HepG2 (cell line): ENCODE measurements around the gene JPH4. TPM values are rescaled to one million over a fixed set of nuclear protein-coding genes. Genes with fewer than 3 reads are reported as not detected.
A peak's percentile ranks its signal among the peaks of the same experiment; 100 is the strongest.

ENCODE experiments used
- CEBPB ChIP-seq: IDR thresholded peaks from 2 replicates; pipeline ENCODE4 v1.6.1; 2011; ENCODE audit warnings: low read depth, low read length, improper control_type of control experiment, borderline replicate concordance
- DZIP1 ChIP-seq: sonication (generic); formaldehyde crosslinking; IDR thresholded peaks from 2 replicates; pipeline ENCODE4 v1.5.0; 2020; ENCODE audit warnings: mild to moderate bottlenecking, missing genetic modification reagents
- NPAS2 ChIP-seq: sonication (generic); formaldehyde crosslinking; IDR thresholded peaks from 2 replicates; pipeline ENCODE4 v1.8.0; 2022; ENCODE audit warnings: mild to moderate bottlenecking, missing genetic modification reagents, borderline replicate concordance
- NR0B2 ChIP-seq: sonication (generic); formaldehyde crosslinking; IDR thresholded peaks from 2 replicates; pipeline ENCODE4 v1.4.0; 2020; ENCODE audit warnings: mild to moderate bottlenecking, missing genetic modification reagents
- PITX1 ChIP-seq: sonication (generic); formaldehyde crosslinking; IDR thresholded peaks from 2 replicates; pipeline ENCODE4 v1.5.1; 2020; ENCODE audit warnings: mild to moderate bottlenecking, missing genetic modification reagents
- POLR2G ChIP-seq: fragments of 200-400 bp; formaldehyde crosslinking; IDR thresholded peaks from 2 replicates; pipeline ENCODE4 v1.6.1; 2018; ENCODE audit warnings: mild to moderate bottlenecking, low read depth, low read length, moderate library complexity
- RBFOX2 ChIP-seq: fragments of 200-400 bp; formaldehyde crosslinking; IDR thresholded peaks from 2 replicates; pipeline ENCODE4 v1.6.1; 2017; ENCODE audit warnings: low read depth, mild to moderate bottlenecking, low read length
- RBM22 ChIP-seq: fragments of 200-400 bp; formaldehyde crosslinking; optimal IDR thresholded peaks from 2 replicates; pipeline ENCODE3; 2017; ENCODE audit warnings: mild to moderate bottlenecking, low read length, moderate library complexity
- SIN3B ChIP-seq: fragments of 150-350 bp; IDR thresholded peaks from 2 replicates; pipeline ENCODE4 v1.6.1; 2014; ENCODE audit warnings: low read length
- SPEN ChIP-seq: sonication (generic); formaldehyde crosslinking; IDR thresholded peaks from 2 replicates; pipeline ENCODE4 v1.5.1; 2020; ENCODE audit warnings: low read depth, mild to moderate bottlenecking, missing genetic modification reagents
- ZBTB7A ChIP-seq: sonication (generic); formaldehyde crosslinking; IDR thresholded peaks from 2 replicates; pipeline ENCODE4 v1.8.0; 2022; ENCODE audit warnings: mild to moderate bottlenecking, missing genetic modification reagents
- ZMYM3 ChIP-seq: sonication (generic); formaldehyde crosslinking; IDR thresholded peaks from 2 replicates; pipeline ENCODE4 v1.5.1; 2020; ENCODE audit warnings: mild to moderate bottlenecking, missing genetic modification reagents
- ZNF280B ChIP-seq: sonication (generic); formaldehyde crosslinking; IDR thresholded peaks from 2 replicates; pipeline ENCODE4 v1.5.0; 2020; ENCODE audit warnings: missing genetic modification reagents, mild to moderate bottlenecking, borderline replicate concordance
- ZNF605 ChIP-seq: sonication (generic); formaldehyde crosslinking; IDR thresholded peaks from 2 replicates; pipeline ENCODE4 v1.8.0; 2022; ENCODE audit warnings: mild to moderate bottlenecking, missing genetic modification reagents
- ZNF776 ChIP-seq: sonication (generic); formaldehyde crosslinking; IDR thresholded peaks from 2 replicates; pipeline ENCODE4 v1.4.0; 2020; ENCODE audit warnings: mild to moderate bottlenecking, missing genetic modification reagents
- ZNF788 ChIP-seq: sonication (generic); formaldehyde crosslinking; IDR thresholded peaks from 2 replicates; pipeline ENCODE4 v1.5.0; 2020; ENCODE audit warnings: mild to moderate bottlenecking, missing genetic modification reagents, borderline replicate concordance
- ZSCAN25 ChIP-seq: sonication (generic); formaldehyde crosslinking; IDR thresholded peaks from 2 replicates; pipeline ENCODE4 v1.8.0; 2022; ENCODE audit warnings: mild to moderate bottlenecking, missing genetic modification reagents
- polyA plus RNA-seq, 8 experiments: library from polyadenylated mRNA; depleted of rRNA in 3 of 8; stranded (reverse) in 7 of 8; unstranded in 1 of 8; fragments of >200 nt; fragmentation: Illumina TruSeq in 4 of 8; extraction: Trizol in 4 of 8; gene quantifications; 2 replicates each; pipeline versions ENCODE4 v1.2.1 to v1.2.3, GENCODE V29; 2011 to 2016; ENCODE audit warnings: low read depth in 4 of 8, missing spikeins in 1 of 8, mixed read lengths in 1 of 8; ENCODE audit not compliant: insufficient read depth in 1 of 8
- total RNA-seq, 5 experiments: library from RNA; depleted of rRNA; stranded (reverse); fragments of >200 nt; fragmentation: Illumina TruSeq; extraction: Trizol; gene quantifications; 2 replicates each; pipeline ENCODE4 v1.2.3, GENCODE V29; 2016; ENCODE audit warnings: low read depth in 1 of 5
- TF ChIP-seq, protein P1 (sequence below): sonication (generic); formaldehyde crosslinking; IDR thresholded peaks from 2 replicates; pipeline ENCODE4 v1.4.0; 2020; ENCODE audit warnings: low read depth, mild to moderate bottlenecking, missing genetic modification reagents

Gene JPH4
- total and polyA plus RNA-seq, 2 of the 13 experiments (the other 11 are each of a cell fraction or from before 2014, with no cell fraction given) = 0.08 to 0.22 TPM

- TF ChIP-seq ZBTB7A (CRISPR knock-in tag) (no peak), SIN3B (no peak), POLR2G (peak; percentile 16; the same call in 1 of the 2 replicates), SPEN (CRISPR knock-in tag) (0 out of 2 replicates have a peak, but pooled peaks have one; percentile 26), RBM22 (peak; percentile 68), RBFOX2 (peak; percentile 54; the same call in 1 of the 2 replicates), ZNF605 (0 out of 2 replicates have a peak, but pooled peaks have one; percentile 67), ZNF280B (CRISPR knock-in tag) (0 out of 2 replicates have a peak, but pooled peaks have one; percentile 57), ZSCAN25 (CRISPR knock-in tag) (no peak), DZIP1 (peak; percentile 70; the same call in 1 of the 2 replicates), PITX1 (0 out of 2 replicates have a peak, but pooled peaks have one; percentile 29), NR0B2 (CRISPR knock-in tag) (0 out of 2 replicates have a peak, but pooled peaks have one; percentile 61), ZNF788 (CRISPR knock-in tag) (0 out of 2 replicates have a peak, but pooled peaks have one; percentile 3), CEBPB (peak; percentile 31; the same call in 1 of the 2 replicates), NPAS2 (no peak), ZNF776 (CRISPR knock-in tag) (peak; percentile 71; the same call in 1 of the 2 replicates), ZMYM3 (CRISPR knock-in tag) (no peak)
- TF ChIP-seq, protein P1, sequence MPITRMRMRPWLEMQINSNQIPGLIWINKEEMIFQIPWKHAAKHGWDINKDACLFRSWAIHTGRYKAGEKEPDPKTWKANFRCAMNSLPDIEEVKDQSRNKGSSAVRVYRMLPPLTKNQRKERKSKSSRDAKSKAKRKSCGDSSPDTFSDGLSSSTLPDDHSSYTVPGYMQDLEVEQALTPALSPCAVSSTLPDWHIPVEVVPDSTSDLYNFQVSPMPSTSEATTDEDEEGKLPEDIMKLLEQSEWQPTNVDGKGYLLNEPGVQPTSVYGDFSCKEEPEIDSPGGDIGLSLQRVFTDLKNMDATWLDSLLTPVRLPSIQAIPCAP (CRISPR knock-in tag) = no peak
Measured at GRCh38 chr14:23563473-23564180, 15.0 kb downstream of the JPH4 start (continued).
